Upper lobe of right lung (tissue), 1 donor: ENCODE data around the gene ZNF213. TPM values are rescaled to one million over a fixed set of nuclear protein-coding genes. Genes with fewer than 3 reads are reported as not detected.

Experiments used
- ATAC-seq: fragments of 200-7000 bp; cut with Tn5 transposase; one replicate; pipeline ENCODE4 v1.9.1; 2020; ENCODE audit warnings: mild to moderate bottlenecking, moderate library complexity
- DNase-seq: peaks from one replicate; pipeline ENCODE4 v3.0.0-alpha.2; 2020
- H3K27ac ChIP-seq: fragments of 200-600 bp; one replicate; pipeline ENCODE4 v1.8.0; 2022
- H3K27me3 ChIP-seq: fragments of 200-600 bp; one replicate; pipeline ENCODE4 v1.8.0; 2022; ENCODE audit warnings: mild to moderate bottlenecking
- H3K36me3 ChIP-seq: fragments of 200-600 bp; one replicate; pipeline ENCODE4 v1.8.0; 2022
- H3K4me1 ChIP-seq: fragments of 200-600 bp; one replicate; pipeline ENCODE4 v1.8.0; 2022
- H3K4me3 ChIP-seq: fragments of 200-600 bp; one replicate; pipeline ENCODE4 v1.8.0; 2022; ENCODE audit warnings: mild to moderate bottlenecking
- H3K9me3 ChIP-seq: fragments of 200-600 bp; one replicate; pipeline ENCODE4 v1.8.0; 2022
- intact Hi-C: fragments of 100-400 bp; cut with DNase I; formaldehyde crosslinking; loops from one replicate; pipeline ENCODE4 v1.11.0; 2022
- total RNA-seq: library from RNA; stranded (reverse); fragmentation: NEBNext Ultra II Directional; extraction: Animal tissue kit (Norgen Biotek cat#: 25700); gene quantifications from one replicate; pipeline ENCODE4 v1.2.1, GENCODE V29; 2021
- TF ChIP-seq, protein P1 (sequence below): fragments of 200-600 bp; IDR thresholded peaks from one replicate; pipeline ENCODE4 v1.8.0; 2022; ENCODE audit warnings: antibody characterized with exemption
- donor health status: DM: no; HTN: yes; CAD: no; lungs with severe emphysema.

ZNF213 gene
- total RNA-seq, 1 donor from 2014 or later = 9.1 TPM

DNA sequence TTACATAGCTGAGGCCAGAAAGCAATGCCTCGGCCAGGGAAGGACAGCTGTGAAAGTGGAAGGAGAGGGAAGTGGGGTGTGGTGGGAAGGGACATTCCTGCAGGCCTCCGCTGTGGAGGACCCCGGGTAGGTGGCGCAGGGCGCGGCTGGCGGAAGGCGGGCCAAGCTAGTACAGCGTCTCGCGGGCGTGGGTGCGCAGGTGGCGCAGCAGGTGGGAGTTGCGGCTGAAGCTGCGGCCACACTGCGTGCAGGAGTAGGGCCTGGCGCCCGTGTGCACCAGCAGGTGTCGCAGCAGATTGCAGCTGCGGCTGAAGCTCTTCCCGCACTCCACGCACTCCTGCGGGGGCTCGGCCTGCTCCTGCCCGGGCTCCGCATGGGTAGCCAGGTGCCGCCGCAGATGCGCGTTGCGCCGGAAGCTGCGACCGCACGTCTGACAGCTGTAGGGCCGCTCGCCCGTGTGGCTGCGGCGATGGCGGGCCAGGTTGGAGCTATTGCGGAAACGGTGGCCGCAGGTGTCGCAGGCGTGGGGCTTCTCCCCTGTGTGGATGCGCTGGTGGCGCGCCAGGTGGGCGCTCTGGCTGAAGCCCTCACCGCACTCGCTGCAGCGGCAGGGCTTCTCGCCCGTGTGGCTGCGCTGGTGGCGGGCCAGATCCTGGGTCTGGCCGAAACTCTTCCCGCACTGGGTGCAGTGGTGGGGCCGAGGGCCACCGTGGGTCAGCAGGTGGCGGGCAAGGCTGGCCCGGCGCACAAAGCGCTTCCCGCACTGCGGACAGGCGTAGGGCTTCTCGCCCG lies 45.7 kb upstream of the ZNF213 start:
- H3K9me3 ChIP-seq = no peaks in the 10 kb centered on the region
- peak overlapping the region; percentile 65 for H3K27ac ChIP-seq
- peak; percentile 74 for ATAC-seq
- DNase-seq = no peak
- no peak overlapping the region for H3K4me3 ChIP-seq
- intact Hi-C loops = no loop called here
- no peaks in the 10 kb centered on the region for H3K36me3 ChIP-seq
- peaks cover 24% of the 10 kb centered on the region for H3K4me1 ChIP-seq
- TF ChIP-seq, protein P1, sequence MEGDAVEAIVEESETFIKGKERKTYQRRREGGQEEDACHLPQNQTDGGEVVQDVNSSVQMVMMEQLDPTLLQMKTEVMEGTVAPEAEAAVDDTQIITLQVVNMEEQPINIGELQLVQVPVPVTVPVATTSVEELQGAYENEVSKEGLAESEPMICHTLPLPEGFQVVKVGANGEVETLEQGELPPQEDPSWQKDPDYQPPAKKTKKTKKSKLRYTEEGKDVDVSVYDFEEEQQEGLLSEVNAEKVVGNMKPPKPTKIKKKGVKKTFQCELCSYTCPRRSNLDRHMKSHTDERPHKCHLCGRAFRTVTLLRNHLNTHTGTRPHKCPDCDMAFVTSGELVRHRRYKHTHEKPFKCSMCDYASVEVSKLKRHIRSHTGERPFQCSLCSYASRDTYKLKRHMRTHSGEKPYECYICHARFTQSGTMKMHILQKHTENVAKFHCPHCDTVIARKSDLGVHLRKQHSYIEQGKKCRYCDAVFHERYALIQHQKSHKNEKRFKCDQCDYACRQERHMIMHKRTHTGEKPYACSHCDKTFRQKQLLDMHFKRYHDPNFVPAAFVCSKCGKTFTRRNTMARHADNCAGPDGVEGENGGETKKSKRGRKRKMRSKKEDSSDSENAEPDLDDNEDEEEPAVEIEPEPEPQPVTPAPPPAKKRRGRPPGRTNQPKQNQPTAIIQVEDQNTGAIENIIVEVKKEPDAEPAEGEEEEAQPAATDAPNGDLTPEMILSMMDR = no peak
- peaks cover 7% of the 10 kb centered on the region for H3K27me3 ChIP-seq

GRCh38 chr16:3089717-3090592 lies 44.9 kb upstream of the ZNF213 start:
- H3K4me3 ChIP-seq = no peak overlapping the region
- intact Hi-C loops = no loop called here
- H3K4me1 ChIP-seq = peaks cover 24% of the 10 kb centered on the region
- no peaks in the 10 kb centered on the region for H3K9me3 ChIP-seq
- peaks cover 7% of the 10 kb centered on the region for H3K27me3 ChIP-seq
- ATAC-seq (no peak), DNase-seq (no peak)
- H3K36me3 ChIP-seq = no peaks in the 10 kb centered on the region
- no peak overlapping the region for H3K27ac ChIP-seq
- TF ChIP-seq, protein P1 = no peak

DNA sequence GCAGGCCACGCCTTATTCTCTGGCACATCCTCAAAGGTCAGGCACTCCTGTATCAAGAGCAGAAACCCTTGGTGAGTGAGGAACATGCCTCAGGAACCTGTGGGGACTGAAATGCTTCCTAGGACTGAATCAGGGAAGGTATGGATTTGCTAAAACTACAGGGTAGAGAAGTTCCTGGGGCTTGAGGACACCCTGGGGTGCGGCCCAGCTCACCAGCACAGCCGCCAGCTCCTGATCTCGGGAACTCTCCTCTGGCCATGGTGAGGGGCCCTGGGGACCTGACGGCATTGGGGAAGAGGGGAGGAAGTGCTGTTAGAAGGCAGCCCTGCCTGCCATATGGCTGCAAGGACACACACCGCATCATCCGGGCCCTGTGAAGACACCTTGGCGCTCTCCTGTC lies 43.3 kb upstream of the ZNF213 start:
- H3K9me3 ChIP-seq = no peaks in the 10 kb centered on the region
- no peak overlapping the region for H3K4me3 ChIP-seq
- H3K4me1 ChIP-seq = peaks cover 24% of the 10 kb centered on the region
- no peaks in the 10 kb centered on the region for H3K36me3 ChIP-seq
- ATAC-seq = no peak
- peaks cover 7% of the 10 kb centered on the region for H3K27me3 ChIP-seq
- TF ChIP-seq, protein P1 = no peak
- DNase-seq = no peak
- intact Hi-C loops = no loop called here
- no peak overlapping the region for H3K27ac ChIP-seq

GRCh38 chr16:3092501-3092941 lies 42.3 kb upstream of the ZNF213 start:
- no peak for DNase-seq
- intact Hi-C loops = no loop called here

DNA sequence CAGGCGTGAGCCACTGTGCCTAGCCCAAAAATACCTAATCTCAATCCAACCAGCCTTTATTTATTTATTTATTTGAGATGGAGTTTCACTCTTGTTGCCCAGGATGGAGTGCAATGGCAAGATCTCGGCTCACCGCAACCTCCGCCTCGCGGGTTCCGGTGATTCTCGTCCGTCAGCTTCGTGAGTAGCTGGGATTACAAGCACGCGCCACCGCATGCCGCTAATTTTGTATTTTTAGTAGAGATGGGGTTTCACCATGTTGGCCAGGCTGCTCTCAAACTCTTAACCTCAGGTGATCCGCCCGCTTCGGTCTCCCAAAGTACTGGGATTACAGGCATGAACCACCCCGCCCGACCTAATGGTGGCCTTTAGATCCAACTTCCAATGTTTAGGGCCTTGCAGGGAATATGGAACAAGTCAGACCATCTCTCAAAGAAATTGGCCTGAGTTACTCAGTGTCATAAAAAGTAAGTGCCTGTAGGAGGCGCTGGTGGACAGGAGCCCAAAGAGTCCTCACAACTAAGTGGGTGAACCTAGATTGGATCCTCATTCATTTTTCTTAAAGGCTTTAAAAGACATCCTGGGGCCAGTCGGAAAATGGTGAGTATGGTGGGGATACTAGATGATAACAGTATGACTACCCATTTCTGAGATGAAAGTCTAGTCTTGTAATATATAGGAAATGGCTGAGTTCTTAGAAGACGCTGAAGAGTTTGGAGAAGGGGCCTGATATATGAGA lies 40.4 kb upstream of the ZNF213 start:
- Histone ChIP-seq H3K27ac (no peak overlapping the region), H3K4me3 (no peak overlapping the region), H3K9me3 (no peaks in the 10 kb centered on the region), H3K36me3 (no peaks in the 10 kb centered on the region), H3K27me3 (peaks cover 7% of the 10 kb centered on the region), H3K4me1 (peaks cover 1% of the 10 kb centered on the region)
- TF ChIP-seq, protein P1 = peak; percentile 54
- intact Hi-C loops = no loop called here
- DNase-seq (no peak), ATAC-seq (peak; percentile 60)

More at GRCh38 chr16:3092501-3092941, 42.3 kb upstream of the ZNF213 start:
- H3K27me3 ChIP-seq = peaks cover 7% of the 10 kb centered on the region
- H3K36me3 ChIP-seq = no peaks in the 10 kb centered on the region
- ATAC-seq = no peak
- peaks cover 15% of the 10 kb centered on the region for H3K4me1 ChIP-seq
- H3K9me3 ChIP-seq = no peaks in the 10 kb centered on the region
- no peak overlapping the region for H3K4me3 ChIP-seq
- TF ChIP-seq, protein P1 = no peak
- H3K27ac ChIP-seq = no peak overlapping the region
